HepG2 (cell line): Measurements from ENCODE around the gene AMN. TPM values are rescaled to one million over a fixed set of nuclear protein-coding genes. Genes with fewer than 3 reads are reported as not detected.

Experiments used
- ATAC-seq: fragments of 200-7000 bp; cut with Tn5 transposase; 3 replicates; pipeline ENCODE4 v1.9.1; 2020; ENCODE audit warnings: mild to moderate bottlenecking, moderate library complexity
- BruUV-seq: library from RNA; stranded (reverse); fragments of 400-500 nt; replicated peaks from 2 replicates; lab custom pipeline; 2021; lab: Mats Ljungman, UMichigan
- CTCF ChIA-PET: fragments of 300-600 bp; formaldehyde crosslinking; extraction: SDS; loops from one replicate; lab custom pipeline; 2021; ENCODE audit warnings: low total read pairs, inconsistent platforms, low intra/inter-chr PET ratio; lab: Yijun Ruan, JAX
- POLR2A ChIA-PET: fragments of 350-600 bp; sonication (Branson Sonifier 250); formaldehyde crosslinking; loops from one replicate; lab custom pipeline; 2020; ENCODE audit warnings: antibody characterized with exemption, inconsistent platforms; lab: Yijun Ruan, JAX
- DNase-seq: peaks from one replicate; pipeline ENCODE4 v3.0.0-alpha.2; 2015; ENCODE audit warnings: low spot score
- FAIRE-seq: peaks from 3 replicates; lab custom pipeline; 2011; peaks lifted over from hg19 to GRCh38; lab: Jason Lieb, UNC
- H2AFZ ChIP-seq: one replicate; pipeline ENCODE4 v1.6.1; 2011; ENCODE audit warnings: low read length, inconsistent platforms
- H3K27ac ChIP-seq: fragments of 300-600 bp; 3 replicates; pipeline ENCODE4 v1.8.0; 2011; ENCODE audit warnings: mixed run types, mild to moderate bottlenecking, mixed read lengths, low read length, inconsistent platforms; ENCODE audit not compliant: insufficient read depth; ENCODE audit errors: extremely low read length
- H3K27me3 ChIP-seq, 2 experiments: fragments of 200-600 bp in 1 of 2; 2 replicates in 1 of 2; 3 replicates in 1 of 2; pipeline versions ENCODE4 v1.6.0 to v1.8.0; 2011; ENCODE audit warnings: low read length in 2 of 2, mild to moderate bottlenecking in 2 of 2, moderate library complexity in 2 of 2, inconsistent platforms in 1 of 2; ENCODE audit not compliant: insufficient read depth in 2 of 2, control insufficient read depth in 1 of 2
- H3K36me3 ChIP-seq, 2 experiments: fragments of 200-600 bp in 1 of 2; replicated peaks in 1 of 2; 2 replicates in 1 of 2; 3 replicates in 1 of 2; pipeline versions ENCODE4 v1.5.1 to v1.8.0; 2011; ENCODE audit warnings: low read length in 2 of 2, inconsistent platforms in 1 of 2; ENCODE audit not compliant: insufficient read depth in 2 of 2, control insufficient read depth in 1 of 2
- H3K4me1 ChIP-seq: 2 replicates; pipeline ENCODE4 v1.5.1; 2012; ENCODE audit warnings: low read length, inconsistent platforms; ENCODE audit not compliant: insufficient read depth
- H3K4me2 ChIP-seq: 2 replicates; pipeline ENCODE4 v1.6.0; 2011; ENCODE audit warnings: low read depth, low read length, inconsistent platforms
- H3K4me3 ChIP-seq, 3 experiments: fragments of 200-600 bp in 1 of 3; sonication (generic), shearing (Covaris generic) in 1 of 3; replicated peaks in 1 of 3; 2 replicates each; pipeline ENCODE4 v1.5.1; 2011 to 2016; ENCODE audit warnings: low read length in 3 of 3, inconsistent platforms in 2 of 3, low read depth in 2 of 3, mild to moderate bottlenecking in 2 of 3, control low read depth in 1 of 3, mixed read lengths in 1 of 3; ENCODE audit not compliant: insufficient read depth in 1 of 3
- H3K79me2 ChIP-seq: one replicate; pipeline ENCODE4 v1.6.1; 2011; ENCODE audit warnings: low read length, inconsistent platforms; ENCODE audit not compliant: insufficient read depth
- H3K9ac ChIP-seq: 2 replicates; pipeline ENCODE4 v1.6.0; 2011; ENCODE audit warnings: mild to moderate bottlenecking, low read depth, low read length, inconsistent platforms; ENCODE audit not compliant: insufficient read depth
- H3K9me3 ChIP-seq: 2 replicates; pipeline ENCODE4 v1.5.1; 2012; ENCODE audit warnings: mild to moderate bottlenecking, low read length
- H4K20me1 ChIP-seq: 2 replicates; pipeline ENCODE4 v1.6.0; 2011; ENCODE audit warnings: inconsistent platforms, mild to moderate bottlenecking, low read length, moderate library complexity; ENCODE audit not compliant: insufficient read depth
- HOXA3 ChIP-seq: sonication (generic); formaldehyde crosslinking; IDR thresholded peaks from 2 replicates; pipeline ENCODE4 v1.5.0; 2020; ENCODE audit warnings: missing genetic modification reagents
- IRF1 ChIP-seq: sonication (generic); formaldehyde crosslinking; IDR thresholded peaks from 2 replicates; pipeline ENCODE4 v1.4.0; 2020; ENCODE audit warnings: low read depth, mild to moderate bottlenecking, missing genetic modification reagents
- NR2F6 ChIP-seq, 2 experiments: IDR thresholded peaks; 2 replicates each; pipeline ENCODE4 v1.6.1; 2016; ENCODE audit warnings: antibody characterized with exemption in 1 of 2, mild to moderate bottlenecking in 1 of 2
- ZNF234 ChIP-seq: sonication (generic); formaldehyde crosslinking; conservative IDR thresholded peaks from 2 replicates; pipeline ENCODE4 v1.5.1; 2020; ENCODE audit warnings: mild to moderate bottlenecking, missing genetic modification reagents
- ZNF292 ChIP-seq: sonication (generic); formaldehyde crosslinking; IDR thresholded peaks from 2 replicates; pipeline ENCODE4 v1.8.1; 2022; ENCODE audit warnings: mild to moderate bottlenecking, low read depth, missing genetic modification reagents, borderline replicate concordance
- ZNF512B ChIP-seq: sonication (generic); formaldehyde crosslinking; IDR thresholded peaks from 2 replicates; pipeline ENCODE4 v1.5.1; 2020; ENCODE audit warnings: missing genetic modification reagents, mild to moderate bottlenecking, borderline replicate concordance
- ZNF770 ChIP-seq: sonication (generic); formaldehyde crosslinking; IDR thresholded peaks from 2 replicates; pipeline ENCODE4 v1.5.0; 2020; ENCODE audit warnings: mild to moderate bottlenecking, missing genetic modification reagents
- WGBS: methylation state at CpG from one replicate; pipeline ENCODE4 v1.1.6; 2017; ENCODE audit warnings: low lambda C conversion rate; 5-methylcytosine and 5-hydroxymethylcytosine counted together
- in situ Hi-C: cut with HindIII; loops from 2 replicates; pipeline ENCODE4 v1.10.0; 2017; ENCODE audit warnings: low pct_unique_long_range_greater_than_20kb; ENCODE audit not compliant: extremely low pct_ligation_motif_present
- intact Hi-C: fragments of 100-400 bp; cut with micrococcal nuclease; formaldehyde crosslinking; loops from one replicate; pipeline ENCODE4 v1.10.0; 2022; ENCODE audit not compliant: unreplicated experiment
- polyA plus RNA-seq, 8 experiments: library from polyadenylated mRNA; depleted of rRNA in 3 of 8; stranded (reverse) in 7 of 8; unstranded in 1 of 8; fragments of >200 nt; fragmentation: Illumina TruSeq in 4 of 8; extraction: Trizol in 4 of 8; gene quantifications; 2 replicates each; pipeline versions ENCODE4 v1.2.1 to v1.2.3, GENCODE V29; 2011 to 2016; ENCODE audit warnings: low read depth in 4 of 8, missing spikeins in 1 of 8, mixed read lengths in 1 of 8; ENCODE audit not compliant: insufficient read depth in 1 of 8
- total RNA-seq, 5 experiments: library from RNA; depleted of rRNA; stranded (reverse); fragments of >200 nt; fragmentation: Illumina TruSeq; extraction: Trizol; gene quantifications; 2 replicates each; pipeline ENCODE4 v1.2.3, GENCODE V29; 2016; ENCODE audit warnings: low read depth in 1 of 5

The AMN gene
- total and polyA plus RNA-seq, 2 of the 13 experiments (the other 11 are each of a cell fraction or from before 2014, with no cell fraction given): 9.8 to 33.1 TPM

- ChIA-PET POLR2A (no interaction called here), CTCF (no interaction called here)
- H3K9ac ChIP-seq: no peak overlapping the region
- DNase-seq (no peak), FAIRE-seq (no peak), ATAC-seq (no peak)
- no peak overlapping the region for H2AFZ ChIP-seq
- H3K36me3 ChIP-seq: peaks cover 0 to 3% of the 10 kb centered on the region in 2 experiments; a peak in 2 of 5 replicates
- in situ Hi-C loops (no loop called here), intact Hi-C loops (no loop called here)
- H3K27ac ChIP-seq: no peak overlapping the region
- no peaks in the 10 kb centered on the region for H3K79me2 ChIP-seq
- no peaks in the 10 kb centered on the region for H3K27me3 ChIP-seq
- no peak overlapping the region for H3K4me3 ChIP-seq
- no peaks in the 10 kb centered on the region for H3K9me3 ChIP-seq
- H4K20me1 ChIP-seq: no peaks in the 10 kb centered on the region
- no peak for TF ChIP-seq NR2F6 (IDR thresholded peaks at IDR 0.05)
- no peak for TF ChIP-seq NR2F6 (CRISPR knock-in tag; IDR thresholded peaks at IDR 0.05)
- no peak for TF ChIP-seq ZNF770 (CRISPR knock-in tag)
- TF ChIP-seq ZNF234 (CRISPR knock-in tag): no peak
- TF ChIP-seq ZNF292 (CRISPR knock-in tag): no peak
- TF ChIP-seq IRF1 (CRISPR knock-in tag): no peak
- TF ChIP-seq HOXA3 (CRISPR knock-in tag): no peak
- no peak for TF ChIP-seq ZNF512B
- 97% methylated on average over 46 of the region's 74 CpGs for WGBS
- H3K4me2 ChIP-seq: no peak overlapping the region
- BruUV-seq: no TSS peak
- peaks cover 9% of the 10 kb centered on the region; the same call in 1 of the 2 replicates for H3K4me1 ChIP-seq
Observed at GRCh38 chr14:102930138-102930752, 7.8 kb downstream of the AMN start.
